SH-SY5Y (cell line): ENCODE measurements around the gene GFM2.

ENCODE experiments used
- GATA2 ChIP-seq: IDR thresholded peaks from 2 replicates; pipeline ENCODE4 v1.6.1; 2011; ENCODE audit warnings: mild to moderate bottlenecking, low read depth, low read length
- GATA3 ChIP-seq: IDR thresholded peaks from 2 replicates; pipeline ENCODE4 v1.6.1; 2011; ENCODE audit warnings: low read depth, mild to moderate bottlenecking, low read length, moderate library complexity

GRCh38 chr5:74684900-74685851, 81.7 kb downstream of the GFM2 start, which contains the start of gene HEXB:
- TF ChIP-seq GATA2, result no peak
- no peak for TF ChIP-seq GATA3
